ENCODE data around the gene CPM. TPM values are rescaled to one million over a fixed set of nuclear protein-coding genes. Genes with fewer than 3 reads are reported as not detected.

The CPM gene
- total RNA-seq, 2 experiments from 2014 or later: 3.8 to 13.0 TPM

DNA sequence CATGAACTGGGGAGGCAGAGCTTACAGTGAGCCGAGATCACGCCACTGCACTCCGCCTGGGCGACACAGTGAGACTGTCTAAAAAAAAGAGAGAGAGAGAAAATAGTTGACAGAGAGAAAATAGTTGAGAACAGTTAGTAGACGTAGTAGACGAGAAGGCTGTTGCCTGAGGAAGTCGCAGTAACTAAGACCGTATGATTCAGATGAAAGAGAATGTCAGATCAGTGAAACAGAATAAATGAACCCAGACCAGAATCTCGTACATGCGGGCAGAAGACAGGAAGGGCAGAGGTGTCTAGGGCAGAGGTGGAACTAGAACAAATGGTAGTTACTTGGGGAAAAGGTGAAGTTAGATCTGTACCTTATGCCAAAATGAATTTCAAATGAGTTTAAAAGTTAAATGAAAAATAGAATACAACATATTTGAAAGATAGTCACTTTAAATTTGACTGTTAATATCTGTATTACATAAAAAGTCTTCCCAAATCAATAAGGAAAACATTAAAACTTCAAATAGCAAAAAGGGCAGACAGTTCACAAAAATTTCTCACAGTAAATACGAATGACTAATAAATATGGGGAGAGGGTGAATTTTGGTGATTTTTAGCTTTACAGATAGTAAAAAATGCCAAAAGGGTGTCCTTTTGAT is 107.3 kb downstream of the CPM start:
- H3K4me1 ChIP-seq (ENCODE audit: insufficient read depth, low read length, poor library complexity, severe bottlenecking): peaks cover 9% of the 10 kb centered on the region
- H3K27ac ChIP-seq (ENCODE audit: low read depth, low read length, poor library complexity, severe bottlenecking): no peak overlapping the region
- CTCF ChIA-PET (ENCODE audit: unreplicated experiment): no interaction called here
- no peak overlapping the region for H3K4me3 ChIP-seq (ENCODE audit: low read depth, low read length, poor library complexity, severe bottlenecking)
- no peak for TF ChIP-seq EZH2phosphoT487 (IDR thresholded peaks at IDR 0.05; ENCODE audit: borderline replicate concordance, low read depth, low read length)
- TF ChIP-seq, protein P1, sequence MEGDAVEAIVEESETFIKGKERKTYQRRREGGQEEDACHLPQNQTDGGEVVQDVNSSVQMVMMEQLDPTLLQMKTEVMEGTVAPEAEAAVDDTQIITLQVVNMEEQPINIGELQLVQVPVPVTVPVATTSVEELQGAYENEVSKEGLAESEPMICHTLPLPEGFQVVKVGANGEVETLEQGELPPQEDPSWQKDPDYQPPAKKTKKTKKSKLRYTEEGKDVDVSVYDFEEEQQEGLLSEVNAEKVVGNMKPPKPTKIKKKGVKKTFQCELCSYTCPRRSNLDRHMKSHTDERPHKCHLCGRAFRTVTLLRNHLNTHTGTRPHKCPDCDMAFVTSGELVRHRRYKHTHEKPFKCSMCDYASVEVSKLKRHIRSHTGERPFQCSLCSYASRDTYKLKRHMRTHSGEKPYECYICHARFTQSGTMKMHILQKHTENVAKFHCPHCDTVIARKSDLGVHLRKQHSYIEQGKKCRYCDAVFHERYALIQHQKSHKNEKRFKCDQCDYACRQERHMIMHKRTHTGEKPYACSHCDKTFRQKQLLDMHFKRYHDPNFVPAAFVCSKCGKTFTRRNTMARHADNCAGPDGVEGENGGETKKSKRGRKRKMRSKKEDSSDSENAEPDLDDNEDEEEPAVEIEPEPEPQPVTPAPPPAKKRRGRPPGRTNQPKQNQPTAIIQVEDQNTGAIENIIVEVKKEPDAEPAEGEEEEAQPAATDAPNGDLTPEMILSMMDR (conservative IDR thresholded peaks at IDR 0.05; ENCODE audit: low read length): no peak
- H3K79me2 ChIP-seq (ENCODE audit: insufficient read depth, low read depth, low read length): peaks cover 65% of the 10 kb centered on the region
- intact Hi-C loops (cut with micrococcal nuclease; ENCODE audit: unreplicated experiment): no loop called here
- H3K4me2 ChIP-seq (ENCODE audit: low read length): no peak overlapping the region
- H3K36me3 ChIP-seq (ENCODE audit: insufficient read depth, low read length): peaks cover 100% of the 10 kb centered on the region
- no peaks in the 10 kb centered on the region for H3K9me3 ChIP-seq (ENCODE audit: low read length)
- no peaks in the 10 kb centered on the region for H3K9me2 ChIP-seq (ENCODE audit: insufficient read depth, low read length)
- no TSS peak for BruUV-seq (replicated peaks)
- no peak overlapping the region for H2AFZ ChIP-seq (ENCODE audit: low read length)
- POLR2A ChIA-PET: interaction anchor here (0.6 to 1.3 kb wide), 2 partner anchors 9 to 11 kb away, joined by 3 to 4 read pairs; no protein-coding TSS in a partner anchor
- no peak for DNase-seq (ENCODE audit: low spot score)
- H4K20me1 ChIP-seq (ENCODE audit: insufficient read depth, low read length): peaks cover 33% of the 10 kb centered on the region

DNA sequence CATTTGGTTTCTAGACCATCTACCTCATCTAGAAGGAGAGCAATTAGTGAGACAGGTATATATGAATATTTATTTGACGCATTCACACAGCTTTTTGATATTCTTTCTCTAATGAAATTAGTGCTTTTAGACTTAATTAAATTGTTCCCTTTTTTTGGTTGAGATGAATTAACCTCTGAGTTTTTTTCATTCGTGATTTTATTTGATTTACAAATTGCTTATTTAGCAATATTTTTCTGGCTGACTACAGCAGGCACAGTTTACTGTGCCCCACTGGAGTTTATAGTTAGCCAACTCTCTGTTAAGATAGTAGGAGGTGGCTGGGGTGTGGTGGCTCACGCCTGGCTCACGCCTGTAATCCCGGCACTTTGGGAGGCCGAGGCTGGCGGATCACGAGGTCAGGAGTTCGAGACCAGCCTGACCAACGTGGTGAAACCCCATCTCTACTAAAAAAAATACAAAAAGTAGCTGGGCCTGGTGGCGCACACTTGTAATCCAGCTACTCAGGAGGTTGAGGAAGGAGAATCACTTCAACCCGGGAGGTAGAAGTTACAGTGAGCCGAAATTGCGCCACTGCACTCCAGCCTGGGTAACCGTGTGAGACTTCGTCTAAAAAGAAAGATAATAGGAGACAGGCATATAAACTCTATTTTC is 108.2 kb downstream of the CPM start:
- H3K79me2 ChIP-seq (ENCODE audit: insufficient read depth, low read depth, low read length): peaks cover 67% of the 10 kb centered on the region
- no TSS peak for BruUV-seq (replicated peaks)
- DNase-seq (ENCODE audit: low spot score): no peak
- H3K36me3 ChIP-seq (ENCODE audit: insufficient read depth, low read length): peaks cover 100% of the 10 kb centered on the region
- peaks cover 9% of the 10 kb centered on the region for H3K4me1 ChIP-seq (ENCODE audit: insufficient read depth, low read length, poor library complexity, severe bottlenecking)
- peaks cover 35% of the 10 kb centered on the region for H4K20me1 ChIP-seq (ENCODE audit: insufficient read depth, low read length)
- H3K27ac ChIP-seq (ENCODE audit: low read depth, low read length, poor library complexity, severe bottlenecking): no peak overlapping the region
- POLR2A ChIA-PET: interaction anchor here (0.6 to 1.0 kb wide), 2 partner anchors 9 to 12 kb away, joined by 3 to 4 read pairs; no protein-coding TSS in a partner anchor
- intact Hi-C loops (cut with micrococcal nuclease; ENCODE audit: unreplicated experiment): no loop called here
- H3K9me2 ChIP-seq (ENCODE audit: insufficient read depth, low read length): no peaks in the 10 kb centered on the region
- TF ChIP-seq, protein P1 (conservative IDR thresholded peaks at IDR 0.05; ENCODE audit: low read length): no peak
- no peak for TF ChIP-seq EZH2phosphoT487 (IDR thresholded peaks at IDR 0.05; ENCODE audit: borderline replicate concordance, low read depth, low read length)
- H3K4me3 ChIP-seq (ENCODE audit: low read depth, low read length, poor library complexity, severe bottlenecking): no peak overlapping the region
- no peaks in the 10 kb centered on the region for H3K9me3 ChIP-seq (ENCODE audit: low read length)
- H2AFZ ChIP-seq (ENCODE audit: low read length): no peak overlapping the region
- CTCF ChIA-PET (ENCODE audit: unreplicated experiment): no interaction called here
- no peak overlapping the region for H3K4me2 ChIP-seq (ENCODE audit: low read length)

DNA sequence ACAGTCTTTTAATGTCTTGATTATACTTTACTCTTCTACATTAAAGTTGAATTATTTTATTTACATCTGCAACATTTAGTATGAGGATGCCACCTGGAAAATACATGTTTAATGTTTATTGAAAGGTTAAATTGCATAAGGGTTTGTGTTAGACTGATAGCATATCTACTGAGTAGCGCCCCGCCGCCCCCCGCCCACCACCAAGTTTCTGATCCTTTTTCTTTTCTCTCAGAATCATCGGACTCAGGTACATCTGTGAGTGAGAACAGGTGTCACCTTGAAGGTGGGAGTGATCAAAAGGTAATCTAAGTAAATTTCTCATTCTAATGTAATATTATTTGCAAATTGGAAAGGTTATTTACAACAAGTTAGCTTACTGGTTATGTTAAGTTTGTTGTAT is 108.8 kb downstream of the CPM start:
- Histone ChIP-seq H3K4me2 (ENCODE audit: low read length) (no peak overlapping the region), H2AFZ (ENCODE audit: low read length) (no peak overlapping the region), H3K9me2 (ENCODE audit: insufficient read depth, low read length) (no peaks in the 10 kb centered on the region), H3K4me3 (ENCODE audit: low read depth, low read length, poor library complexity, severe bottlenecking) (no peak overlapping the region), H3K4me1 (ENCODE audit: insufficient read depth, low read length, poor library complexity, severe bottlenecking) (peaks cover 6% of the 10 kb centered on the region), H3K9me3 (ENCODE audit: low read length) (no peaks in the 10 kb centered on the region), H3K27ac (ENCODE audit: low read depth, low read length, poor library complexity, severe bottlenecking) (no peak overlapping the region), H4K20me1 (ENCODE audit: insufficient read depth, low read length) (peaks cover 40% of the 10 kb centered on the region), H3K36me3 (ENCODE audit: insufficient read depth, low read length) (peaks cover 100% of the 10 kb centered on the region), H3K79me2 (ENCODE audit: insufficient read depth, low read depth, low read length) (peaks cover 71% of the 10 kb centered on the region)
- no peak for DNase-seq (ENCODE audit: low spot score)
- intact Hi-C loops (cut with micrococcal nuclease; ENCODE audit: unreplicated experiment): no loop called here
- BruUV-seq (replicated peaks): no TSS peak
- no peak for TF ChIP-seq EZH2phosphoT487 (IDR thresholded peaks at IDR 0.05; ENCODE audit: borderline replicate concordance, low read depth, low read length)
- TF ChIP-seq, protein P1 (conservative IDR thresholded peaks at IDR 0.05; ENCODE audit: low read length): no peak
- POLR2A ChIA-PET: interaction anchor here (1.0 kb wide), 1 partner anchor 13 kb away, joined by 3 read pairs; no protein-coding TSS in a partner anchor
- CTCF ChIA-PET (ENCODE audit: unreplicated experiment): no interaction called here
